OCI-LY7 (cell line): ENCODE measurements around the gene CD52.

Source experiments
- CTCF ChIP-seq: fragments of 200-600 bp; sonication (generic); conservative IDR thresholded peaks from 2 replicates; pipeline ENCODE4 v1.5.1; 2014; ENCODE audit warnings: mild to moderate bottlenecking, antibody characterized with exemption, low read length, moderate library complexity, mixed read lengths
- EZH2phosphoT487 ChIP-seq: fragments of 200-600 bp; sonication (generic); IDR thresholded peaks from 2 replicates; pipeline ENCODE4 v1.6.1; 2018; ENCODE audit warnings: low read depth, borderline replicate concordance, mild to moderate bottlenecking, mixed run types, antibody characterized with exemption, low read length, moderate library complexity, mixed read lengths

GRCh38 chr1:26368486-26368885 lies 50.7 kb downstream of the CD52 start:
- TF ChIP-seq CTCF: no peak
- no peak for TF ChIP-seq EZH2phosphoT487
